OCI-LY7 (cell line): ENCODE data around the gene ICE2.

Experiments used
- EZH2phosphoT487 ChIP-seq: fragments of 200-600 bp; sonication (generic); IDR thresholded peaks from 2 replicates; pipeline ENCODE4 v1.6.1; 2018; ENCODE audit warnings: low read depth, borderline replicate concordance, mild to moderate bottlenecking, mixed run types, antibody characterized with exemption, low read length, moderate library complexity, mixed read lengths
- TF ChIP-seq, protein P1 (sequence below): fragments of 200-600 bp; sonication (generic); conservative IDR thresholded peaks from 2 replicates; pipeline ENCODE4 v1.5.1; 2014; ENCODE audit warnings: mild to moderate bottlenecking, antibody characterized with exemption, low read length, moderate library complexity, mixed read lengths

DNA sequence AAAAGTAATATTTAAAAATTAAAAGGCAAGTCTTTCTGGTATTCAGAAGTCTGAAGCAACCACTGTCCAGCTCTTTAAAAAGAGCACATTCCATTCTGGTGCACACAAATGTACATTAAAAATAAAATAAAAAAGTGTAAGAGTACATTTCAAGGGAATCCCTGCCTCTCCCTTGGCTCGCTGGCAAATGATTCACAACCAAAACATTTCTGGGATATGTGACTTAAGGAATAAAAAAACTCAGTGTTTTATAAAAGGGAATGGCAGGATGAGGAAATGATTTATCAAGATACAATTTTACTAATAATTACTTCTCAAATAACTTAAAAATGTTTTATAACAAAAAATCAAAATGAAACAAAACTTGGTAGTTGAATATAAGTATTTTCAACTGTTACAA lies 57.4 kb downstream of the ICE2 start:
- TF ChIP-seq, protein P1, sequence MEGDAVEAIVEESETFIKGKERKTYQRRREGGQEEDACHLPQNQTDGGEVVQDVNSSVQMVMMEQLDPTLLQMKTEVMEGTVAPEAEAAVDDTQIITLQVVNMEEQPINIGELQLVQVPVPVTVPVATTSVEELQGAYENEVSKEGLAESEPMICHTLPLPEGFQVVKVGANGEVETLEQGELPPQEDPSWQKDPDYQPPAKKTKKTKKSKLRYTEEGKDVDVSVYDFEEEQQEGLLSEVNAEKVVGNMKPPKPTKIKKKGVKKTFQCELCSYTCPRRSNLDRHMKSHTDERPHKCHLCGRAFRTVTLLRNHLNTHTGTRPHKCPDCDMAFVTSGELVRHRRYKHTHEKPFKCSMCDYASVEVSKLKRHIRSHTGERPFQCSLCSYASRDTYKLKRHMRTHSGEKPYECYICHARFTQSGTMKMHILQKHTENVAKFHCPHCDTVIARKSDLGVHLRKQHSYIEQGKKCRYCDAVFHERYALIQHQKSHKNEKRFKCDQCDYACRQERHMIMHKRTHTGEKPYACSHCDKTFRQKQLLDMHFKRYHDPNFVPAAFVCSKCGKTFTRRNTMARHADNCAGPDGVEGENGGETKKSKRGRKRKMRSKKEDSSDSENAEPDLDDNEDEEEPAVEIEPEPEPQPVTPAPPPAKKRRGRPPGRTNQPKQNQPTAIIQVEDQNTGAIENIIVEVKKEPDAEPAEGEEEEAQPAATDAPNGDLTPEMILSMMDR = no peak
- TF ChIP-seq EZH2phosphoT487 = no peak
